Measurements from ENCODE around the gene ENAH. TPM values are rescaled to one million over a fixed set of nuclear protein-coding genes. Genes with fewer than 3 reads are reported as not detected.
"Not testable (repeated sequence)": the region's sequence is repeated elsewhere in the genome, so short reads cannot be mapped to it uniquely, and the experiment has no call there.

The ENAH gene
- total RNA-seq, 1 experiment from 2014 or later: 160 TPM

- H3K27me3 ChIP-seq (ENCODE audit: control insufficient read depth, insufficient read depth, low read length): no peaks in the 10 kb centered on the region
- no peak overlapping the region for H3K4me3 ChIP-seq (ENCODE audit: insufficient read depth, low read depth, low read length)
- H3K36me3 ChIP-seq (replicated peaks; ENCODE audit: control insufficient read depth, insufficient read depth, low read length): no peaks in the 10 kb centered on the region
- peak; percentile 97 for DNase-seq
Observed at GRCh38 chr1:225474986-225475820, 177.7 kb downstream of the ENAH start.

GRCh38 chr1:225474439-225474985 is 178.4 kb downstream of the ENAH start:
- no peaks in the 10 kb centered on the region for H3K27me3 ChIP-seq (ENCODE audit: control insufficient read depth, insufficient read depth, low read length)
- H3K36me3 ChIP-seq (replicated peaks; ENCODE audit: control insufficient read depth, insufficient read depth, low read length): no peaks in the 10 kb centered on the region
- H3K4me3 ChIP-seq (ENCODE audit: insufficient read depth, low read depth, low read length): no peak overlapping the region
- no peak for DNase-seq

GRCh38 chr1:225473676-225474438 is 179.1 kb downstream of the ENAH start:
- H3K4me3 ChIP-seq (ENCODE audit: insufficient read depth, low read depth, low read length); H3K36me3 ChIP-seq (replicated peaks; ENCODE audit: control insufficient read depth, insufficient read depth, low read length); H3K27me3 ChIP-seq (ENCODE audit: control insufficient read depth, insufficient read depth, low read length); DNase-seq: not testable (repeated sequence)

- not testable (repeated sequence) for DNase-seq; H3K36me3 ChIP-seq (replicated peaks; ENCODE audit: control insufficient read depth, insufficient read depth, low read length); H3K4me3 ChIP-seq (ENCODE audit: insufficient read depth, low read depth, low read length); H3K27me3 ChIP-seq (ENCODE audit: control insufficient read depth, insufficient read depth, low read length)
Observed at GRCh38 chr1:225473266-225473665, 179.7 kb downstream of the ENAH start.

- H3K27me3 ChIP-seq (ENCODE audit: control insufficient read depth, insufficient read depth, low read length): no peaks in the 10 kb centered on the region
- DNase-seq: peak; percentile 45
- H3K36me3 ChIP-seq (replicated peaks; ENCODE audit: control insufficient read depth, insufficient read depth, low read length): no peaks in the 10 kb centered on the region
- no peak overlapping the region for H3K4me3 ChIP-seq (ENCODE audit: insufficient read depth, low read depth, low read length)
Observed at GRCh38 chr1:225471453-225472301, 181.2 kb downstream of the ENAH start.

GRCh38 chr1:225471109-225471452 is 181.8 kb downstream of the ENAH start:
- Histone ChIP-seq H3K27me3 (ENCODE audit: control insufficient read depth, insufficient read depth, low read length) (no peaks in the 10 kb centered on the region), H3K36me3 (replicated peaks; ENCODE audit: control insufficient read depth, insufficient read depth, low read length) (no peaks in the 10 kb centered on the region), H3K4me3 (ENCODE audit: insufficient read depth, low read depth, low read length) (no peak overlapping the region)
- no peak for DNase-seq

- Histone ChIP-seq H3K36me3 (replicated peaks; ENCODE audit: control insufficient read depth, insufficient read depth, low read length) (no peaks in the 10 kb centered on the region), H3K4me3 (ENCODE audit: insufficient read depth, low read depth, low read length) (no peak overlapping the region), H3K27me3 (ENCODE audit: control insufficient read depth, insufficient read depth, low read length) (no peaks in the 10 kb centered on the region)
- DNase-seq: no peak
Observed at GRCh38 chr1:225470211-225471108, 182.5 kb downstream of the ENAH start.

- DNase-seq: no peak
- no peaks in the 10 kb centered on the region for H3K36me3 ChIP-seq (replicated peaks; ENCODE audit: control insufficient read depth, insufficient read depth, low read length)
Observed at GRCh38 chr1:225469051-225469450, 183.9 kb downstream of the ENAH start.

GRCh38 chr1:225468270-225469020 is 184.5 kb downstream of the ENAH start:
- DNase-seq: peak; percentile 17
- Histone ChIP-seq H3K36me3 (replicated peaks; ENCODE audit: control insufficient read depth, insufficient read depth, low read length) (no peaks in the 10 kb centered on the region), H3K4me3 (ENCODE audit: insufficient read depth, low read depth, low read length) (no peak overlapping the region), H3K27me3 (ENCODE audit: control insufficient read depth, insufficient read depth, low read length) (no peaks in the 10 kb centered on the region)

More at GRCh38 chr1:225469051-225469450, 183.9 kb downstream of the ENAH start:
- no peak overlapping the region for H3K4me3 ChIP-seq (ENCODE audit: insufficient read depth, low read depth, low read length)
- H3K27me3 ChIP-seq (ENCODE audit: control insufficient read depth, insufficient read depth, low read length): no peaks in the 10 kb centered on the region

- DNase-seq: peak; percentile 43
- no peaks in the 10 kb centered on the region for H3K27me3 ChIP-seq (ENCODE audit: control insufficient read depth, insufficient read depth, low read length)
- no peaks in the 10 kb centered on the region for H3K36me3 ChIP-seq (replicated peaks; ENCODE audit: control insufficient read depth, insufficient read depth, low read length)
- no peak overlapping the region for H3K4me3 ChIP-seq (ENCODE audit: insufficient read depth, low read depth, low read length)
Observed at GRCh38 chr1:225467193-225468020, 185.5 kb downstream of the ENAH start.

- no peak overlapping the region for H3K4me3 ChIP-seq (ENCODE audit: insufficient read depth, low read depth, low read length)
- no peaks in the 10 kb centered on the region for H3K27me3 ChIP-seq (ENCODE audit: control insufficient read depth, insufficient read depth, low read length)
- no peak for DNase-seq
- H3K36me3 ChIP-seq (replicated peaks; ENCODE audit: control insufficient read depth, insufficient read depth, low read length): no peaks in the 10 kb centered on the region
Observed at GRCh38 chr1:225466848-225467192, 186.1 kb downstream of the ENAH start.

- no peaks in the 10 kb centered on the region for H3K27me3 ChIP-seq (ENCODE audit: control insufficient read depth, insufficient read depth, low read length)
- H3K36me3 ChIP-seq (replicated peaks; ENCODE audit: control insufficient read depth, insufficient read depth, low read length): no peaks in the 10 kb centered on the region
- H3K4me3 ChIP-seq (ENCODE audit: insufficient read depth, low read depth, low read length): no peak overlapping the region
- no peak for DNase-seq
Observed at GRCh38 chr1:225465793-225466517, 187.0 kb downstream of the ENAH start.
